GM19043 (cell line): Measurements from ENCODE around the gene CHRD.
"Not testable (repeated sequence)": the region's sequence is repeated elsewhere in the genome, so short reads cannot be mapped to it uniquely, and the experiment has no call there.

Source experiments
- ATAC-seq: cut with Tn5 transposase; IDR thresholded peaks from one replicate; pipeline ENCODE4 v1.9.1; 2021; ENCODE audit warnings: low read depth; ENCODE audit not compliant: unreplicated experiment

Gene CHRD

DNA sequence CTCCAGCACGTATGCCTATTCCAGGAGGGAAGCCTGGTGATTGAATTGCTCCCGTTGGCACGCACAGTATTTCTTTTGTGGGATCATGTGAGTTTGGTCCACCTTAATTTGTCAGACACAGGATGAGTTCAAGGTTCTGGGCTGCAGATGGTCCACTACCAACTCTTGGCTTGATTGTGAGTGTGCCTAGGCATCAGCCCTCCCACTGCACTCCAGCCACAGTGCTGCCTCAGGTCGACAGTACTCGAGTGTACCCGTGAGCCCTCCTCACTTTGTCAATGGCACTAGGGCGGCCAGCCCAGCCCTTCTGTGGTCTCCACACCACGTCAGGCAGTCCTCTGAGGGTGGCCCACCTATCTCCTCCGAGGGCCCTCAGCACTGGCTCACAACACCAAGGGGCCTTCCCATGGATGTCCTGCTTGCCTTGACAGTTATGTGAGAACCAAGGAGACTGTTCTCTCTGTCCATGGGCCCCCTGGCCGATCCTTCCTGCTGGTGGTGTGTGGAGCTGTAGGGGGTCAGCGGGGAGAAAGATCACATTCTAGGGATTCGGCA, 30.2 kb downstream of the CHRD start:
- no peak for ATAC-seq

DNA sequence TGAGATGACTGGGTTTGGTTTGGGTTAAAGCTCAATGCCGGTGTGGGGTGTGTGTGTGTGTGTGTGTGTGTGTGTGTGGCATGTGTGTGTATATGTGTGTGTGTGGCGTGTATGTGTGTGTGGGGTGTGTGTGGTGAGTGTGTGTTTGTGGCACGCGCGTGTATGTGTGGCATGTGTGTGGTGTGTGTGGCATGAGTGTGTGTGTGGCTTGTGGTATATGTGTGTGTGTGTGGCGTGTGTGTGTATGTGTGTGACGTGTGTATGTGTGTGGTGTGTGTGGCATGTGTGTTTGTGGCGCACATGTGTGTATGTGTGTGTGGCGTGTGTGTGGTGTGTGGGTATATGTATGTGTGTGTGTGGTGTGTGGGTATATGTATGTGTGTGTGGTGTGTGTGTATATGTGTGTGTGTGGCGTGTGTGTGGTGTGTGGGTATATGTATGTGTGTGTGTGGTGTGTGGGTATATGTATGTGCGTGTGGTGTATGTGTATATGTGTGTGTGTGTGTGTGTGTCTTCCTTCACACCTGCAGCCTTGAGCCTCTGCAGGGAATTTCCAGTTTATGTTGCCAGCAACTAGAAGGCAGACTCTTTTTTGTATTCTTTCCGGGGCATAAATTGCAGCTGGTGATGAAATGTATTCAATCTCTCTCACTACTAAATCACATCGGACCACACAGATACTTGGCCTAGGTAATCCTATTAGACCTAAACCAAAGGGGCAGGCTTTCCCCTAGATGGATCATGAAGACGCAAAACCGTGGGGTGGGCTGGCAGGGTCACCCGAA, 34.8 kb downstream of the CHRD start:
- no peak for ATAC-seq

DNA sequence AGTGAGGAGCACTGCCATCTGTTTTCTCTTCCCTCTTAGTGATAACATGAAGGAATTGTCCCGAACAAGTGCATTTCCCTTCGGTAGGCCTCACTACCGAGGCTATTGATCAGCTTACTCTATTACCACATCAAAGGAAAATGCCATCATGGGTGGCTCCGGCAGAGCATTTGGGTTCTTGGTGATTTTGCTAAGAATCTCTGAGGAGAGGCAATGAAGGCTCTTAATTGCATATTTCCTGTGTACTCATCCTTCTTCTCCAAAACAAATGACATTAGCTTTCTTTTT, 35.3 kb downstream of the CHRD start:
- no peak for ATAC-seq

DNA sequence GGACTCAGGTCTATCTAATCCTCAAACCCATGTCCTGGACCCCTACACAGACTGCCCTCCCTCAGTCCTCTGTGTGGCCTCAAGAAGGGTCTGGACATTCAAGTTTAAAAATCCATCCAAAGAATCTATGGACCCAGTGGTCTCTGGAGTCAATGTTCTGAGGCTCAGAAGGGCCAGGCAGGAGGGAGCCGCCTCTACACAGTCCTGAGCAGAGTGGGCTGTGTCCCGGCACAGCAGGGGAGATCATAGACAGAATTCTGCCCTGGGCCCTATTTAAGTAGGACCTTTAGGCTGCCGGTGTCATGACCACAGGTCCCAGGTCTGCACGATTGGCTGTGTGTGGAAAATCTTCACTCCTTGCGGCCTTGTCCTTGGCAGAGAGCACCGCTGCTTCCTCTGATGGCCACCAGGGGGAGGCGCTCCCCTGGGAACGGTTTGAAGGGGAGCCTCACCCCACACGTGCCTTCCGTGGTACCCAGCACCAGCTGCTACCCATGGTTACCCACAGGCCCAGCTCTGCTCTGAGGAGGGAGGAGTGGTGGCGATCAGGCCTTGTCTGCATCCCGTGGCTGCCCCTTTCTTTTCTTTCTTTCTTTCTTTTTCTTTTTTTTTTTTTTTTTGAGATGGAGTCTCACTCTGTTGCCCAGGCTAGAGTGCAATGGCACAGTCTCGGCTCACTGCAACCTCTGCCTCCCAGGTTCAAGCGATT, 37.9 kb downstream of the CHRD start:
- ATAC-seq = peak; percentile 85

DNA sequence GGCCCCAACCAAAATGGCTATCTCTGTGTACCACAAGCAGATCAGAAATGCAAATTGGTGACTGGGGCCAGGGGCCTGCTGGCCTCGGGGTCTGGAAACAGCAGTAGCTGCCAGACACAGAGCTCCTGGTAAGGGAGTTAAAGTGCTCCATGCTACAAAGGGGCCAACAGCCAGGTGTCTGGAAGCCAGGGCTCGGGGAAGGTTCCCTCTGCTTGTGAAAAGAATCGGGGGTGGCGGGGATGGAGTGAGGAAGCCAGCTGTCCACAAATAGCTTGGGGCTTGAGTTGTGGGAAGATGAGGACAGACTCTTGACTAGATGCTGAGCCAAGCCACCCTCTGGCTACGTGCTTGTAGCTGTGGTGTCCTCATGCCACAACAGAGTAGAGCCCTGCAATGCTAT, 39.3 kb downstream of the CHRD start:
- no peak for ATAC-seq

DNA sequence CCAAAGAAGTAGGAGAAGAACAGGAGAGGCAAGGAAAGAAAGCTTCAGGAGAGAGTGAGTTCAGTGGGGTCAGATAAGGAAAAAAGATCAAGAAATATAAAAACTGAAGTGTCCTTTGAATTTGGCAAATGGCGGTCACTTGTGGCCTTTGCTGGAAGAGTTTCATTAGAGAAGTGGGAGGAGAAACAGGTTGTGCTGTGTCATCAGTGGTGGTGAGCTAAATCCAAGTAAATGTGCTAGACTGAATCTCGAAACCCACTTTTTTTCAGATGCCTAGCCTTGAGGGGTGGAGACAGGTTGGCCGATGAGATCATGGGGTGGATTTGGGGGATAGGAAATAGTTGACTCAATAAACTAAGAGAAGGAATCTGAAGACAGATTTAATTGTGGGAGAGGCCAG, 43.7 kb downstream of the CHRD start:
- no peak for ATAC-seq

DNA sequence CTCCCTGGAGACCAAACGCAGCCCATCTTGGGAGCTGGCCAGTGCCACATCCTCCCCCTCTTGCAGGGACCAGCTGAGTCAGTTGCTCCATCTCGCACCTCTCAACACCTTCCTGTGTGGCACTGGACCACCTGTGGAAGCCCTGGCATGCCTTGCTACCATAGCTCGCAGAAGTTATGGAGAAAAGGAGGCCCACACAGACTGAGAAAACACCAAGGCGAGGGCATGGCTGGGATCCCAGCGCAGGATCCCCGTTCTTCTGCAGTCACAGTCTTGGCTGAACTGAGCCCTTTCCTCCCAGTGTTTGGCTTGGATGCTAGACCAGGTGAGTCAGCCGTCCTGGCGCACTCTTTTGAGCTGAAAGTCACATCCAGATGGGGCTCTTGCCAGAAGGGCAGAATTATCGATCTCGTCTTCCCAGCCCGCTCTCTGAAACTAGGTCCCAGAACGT, 46.9 kb downstream of the CHRD start:
- no peak for ATAC-seq

DNA sequence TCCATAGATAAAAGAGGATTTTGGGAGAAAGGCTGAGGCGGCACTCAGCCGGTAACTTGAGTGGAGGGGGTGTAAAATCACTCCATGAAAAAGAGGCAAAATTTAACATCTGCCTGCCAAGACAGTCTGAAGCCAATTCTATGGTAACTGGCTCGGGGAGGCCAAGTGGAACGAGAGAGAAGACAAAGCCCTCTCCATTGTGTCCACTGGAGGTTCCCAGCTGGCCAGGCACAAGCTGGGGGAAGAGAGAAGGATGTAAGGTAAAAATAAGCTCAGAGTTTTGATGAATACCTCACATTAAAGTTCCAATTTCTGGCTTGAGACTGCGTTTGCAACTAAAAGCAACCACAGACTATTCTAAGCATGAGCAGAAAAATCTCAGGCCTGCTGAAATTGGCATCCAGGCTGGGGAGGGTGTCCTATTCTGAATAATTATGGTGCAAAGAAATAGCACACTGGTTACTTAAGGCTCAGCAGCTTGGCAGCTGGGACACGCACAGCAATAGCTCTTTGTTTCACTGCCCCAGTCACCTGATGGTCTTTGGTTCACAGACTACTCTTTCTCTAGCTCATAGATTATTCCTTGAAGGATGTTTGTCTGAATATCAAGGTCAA, 48.8 kb downstream of the CHRD start:
- ATAC-seq = no peak

DNA sequence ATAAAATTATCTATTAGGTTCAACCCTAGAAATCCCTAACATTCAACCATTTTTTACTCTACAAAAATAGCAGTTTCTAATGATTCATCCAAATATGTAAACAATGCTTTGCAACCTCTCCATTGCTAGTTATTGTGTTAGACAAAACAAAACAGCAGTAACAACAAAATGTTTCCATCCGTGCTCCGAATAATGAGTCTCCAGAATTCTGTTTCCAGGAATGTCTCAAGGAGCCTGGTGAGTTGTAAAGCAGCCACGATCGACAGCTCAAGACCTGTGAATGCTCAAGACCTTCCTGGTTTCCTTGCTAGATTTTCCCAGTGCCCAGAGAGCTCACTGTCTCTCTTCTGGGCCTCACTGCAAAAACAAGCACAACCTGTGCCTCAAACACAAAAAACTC, 49.9 kb downstream of the CHRD start:
- no peak for ATAC-seq

DNA sequence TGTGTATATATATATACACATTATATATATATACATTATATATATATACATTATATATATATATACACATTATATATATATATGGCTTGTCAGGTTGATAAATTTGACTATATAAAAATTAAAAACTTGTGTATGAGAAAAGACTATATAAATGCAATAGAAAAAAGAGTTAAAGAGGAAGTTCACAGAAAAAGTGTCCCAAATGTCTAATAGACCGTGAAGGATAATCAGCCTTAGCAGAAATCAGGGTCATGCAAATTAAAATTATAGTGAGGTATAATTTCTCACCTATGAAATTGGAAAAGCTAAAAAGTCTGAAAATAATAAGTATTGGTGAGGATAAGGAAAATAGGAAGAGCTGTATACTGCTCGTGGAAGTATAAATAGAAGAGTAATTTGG, 51.1 kb downstream of the CHRD start:
- ATAC-seq = no peak

DNA sequence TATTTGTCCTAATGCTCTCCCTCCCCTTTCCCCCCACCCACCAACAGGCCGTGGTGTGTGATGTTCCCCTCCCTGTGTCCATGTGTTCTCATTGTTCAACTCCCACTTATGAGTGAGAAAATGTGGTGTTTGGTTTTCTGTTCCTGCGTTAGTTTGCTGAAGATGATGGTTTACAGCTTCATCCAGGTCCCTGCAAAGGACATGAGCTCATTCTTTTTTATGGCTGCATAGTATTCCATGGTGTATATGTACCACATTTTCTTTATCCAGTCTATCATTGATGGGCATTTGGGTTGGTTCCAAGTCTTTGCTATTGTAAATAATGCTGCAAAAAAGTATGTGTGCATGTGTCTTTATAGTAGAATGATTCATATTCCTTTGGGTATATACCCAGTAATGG, 53.3 kb downstream of the CHRD start:
- not testable (repeated sequence) for ATAC-seq

DNA sequence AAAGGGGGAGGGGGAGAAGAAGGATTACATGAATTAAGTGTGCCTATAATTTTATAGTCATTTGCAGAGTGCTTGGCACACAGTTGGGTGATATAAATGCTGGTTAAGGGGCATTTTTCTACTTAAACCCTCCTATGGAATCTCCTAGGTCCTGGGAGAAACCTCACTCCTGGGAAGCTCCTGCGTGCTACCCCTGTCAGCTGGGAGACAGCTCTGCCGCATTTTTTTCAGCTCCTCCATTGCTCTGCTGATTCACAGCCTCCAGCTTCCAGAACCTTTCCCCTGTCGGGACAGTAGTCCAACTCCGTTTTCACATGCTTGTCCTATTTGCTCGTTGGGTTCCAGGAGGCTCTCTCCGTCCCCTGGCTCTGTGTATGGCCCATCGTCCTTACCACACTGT, 59.2 kb downstream of the CHRD start:
- ATAC-seq = no peak
